Measurements from ENCODE around the gene OR6P1.

OR6P1 gene

GRCh38 chr1:158521666-158522058, 48.7 kb downstream of the OR6P1 start:
- H4K20me1 ChIP-seq (ENCODE audit: insufficient read depth, low read length), result no peaks in the 10 kb centered on the region
- H3K4me1 ChIP-seq (ENCODE audit: low read length), result no peaks in the 10 kb centered on the region
- H3K9ac ChIP-seq (ENCODE audit: low read length), result no peak overlapping the region
- H3K4me2 ChIP-seq (ENCODE audit: low read length), result no peak overlapping the region
- no peak overlapping the region for H2AFZ ChIP-seq (ENCODE audit: low read depth, low read length)
- no peaks in the 10 kb centered on the region for H3K79me2 ChIP-seq (ENCODE audit: low read length)
- H3K27ac ChIP-seq (ENCODE audit: low read length), result no peak overlapping the region
- H3K36me3 ChIP-seq (replicated peaks; ENCODE audit: low read depth, low read length), result no peaks in the 10 kb centered on the region
- H3K4me3 ChIP-seq (ENCODE audit: low read length), result no peak overlapping the region
- peaks cover 6% of the 10 kb centered on the region; the same call in 1 of the 2 replicates for H3K27me3 ChIP-seq (ENCODE audit: low read depth, low read length)
- TF ChIP-seq CTCF (IDR thresholded peaks at IDR 0.05; ENCODE audit: low read depth, low read length) (no peak), EZH2phosphoT487 (IDR thresholded peaks at IDR 0.05; ENCODE audit: low read depth) (no peak)
- H3K9me3 ChIP-seq (ENCODE audit: insufficient read depth, low read length), result no peaks in the 10 kb centered on the region

DNA sequence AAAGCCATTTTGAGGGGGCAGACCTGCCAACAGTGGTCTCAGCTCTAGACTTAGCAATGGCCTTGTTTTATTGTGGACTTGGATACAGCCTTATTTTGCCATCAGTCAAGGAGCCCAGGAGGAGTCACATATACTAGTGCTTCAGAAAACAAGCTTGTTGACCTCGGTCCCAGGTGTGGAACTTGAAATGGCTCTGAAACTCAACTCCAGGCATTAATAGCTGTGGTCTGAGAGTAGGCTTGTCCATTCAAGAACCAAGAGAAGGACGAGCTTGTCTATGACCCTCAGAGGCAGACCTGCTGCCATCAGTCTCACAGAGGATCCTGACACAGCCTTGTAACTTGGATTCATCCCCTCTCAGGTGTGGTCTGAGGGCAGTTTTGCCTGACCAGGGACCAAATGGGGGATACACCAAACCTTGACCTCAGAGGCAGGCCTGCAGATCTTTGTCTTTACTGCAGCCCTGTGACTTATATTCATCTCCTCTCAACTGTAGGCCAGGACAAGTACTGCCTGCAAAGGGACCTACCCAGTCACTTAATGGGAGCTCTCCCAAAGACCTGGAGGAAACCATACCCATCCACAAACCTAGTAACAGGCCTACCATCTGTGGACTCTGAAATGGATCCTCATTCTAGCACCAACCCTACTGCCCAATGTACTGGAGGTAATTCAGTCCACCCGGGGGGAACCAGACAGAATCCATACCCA, 49.3 kb downstream of the OR6P1 start:
- H3K36me3 ChIP-seq (replicated peaks; ENCODE audit: low read depth, low read length), result no peaks in the 10 kb centered on the region
- TF ChIP-seq EZH2phosphoT487 (IDR thresholded peaks at IDR 0.05; ENCODE audit: low read depth), result no peak
- no peak for TF ChIP-seq CTCF (IDR thresholded peaks at IDR 0.05; ENCODE audit: low read depth, low read length)
- no peak overlapping the region for H3K4me3 ChIP-seq (ENCODE audit: low read length)
- H3K27ac ChIP-seq (ENCODE audit: low read length), result no peak overlapping the region
- H2AFZ ChIP-seq (ENCODE audit: low read depth, low read length), result no peak overlapping the region; the same call in 1 of the 2 replicates
- H3K4me1 ChIP-seq (ENCODE audit: low read length), result peaks cover 3% of the 10 kb centered on the region; the same call in 1 of the 2 replicates
- H3K79me2 ChIP-seq (ENCODE audit: low read length), result no peaks in the 10 kb centered on the region
- H3K4me2 ChIP-seq (ENCODE audit: low read length), result no peak overlapping the region
- no peaks in the 10 kb centered on the region for H3K9me3 ChIP-seq (ENCODE audit: insufficient read depth, low read length)
- H4K20me1 ChIP-seq (ENCODE audit: insufficient read depth, low read length), result no peaks in the 10 kb centered on the region
- peaks cover 6% of the 10 kb centered on the region; the same call in 1 of the 2 replicates for H3K27me3 ChIP-seq (ENCODE audit: low read depth, low read length)
- H3K9ac ChIP-seq (ENCODE audit: low read length), result no peak overlapping the region

- Histone ChIP-seq H3K79me2 (ENCODE audit: low read length) (no peaks in the 10 kb centered on the region), H3K27ac (ENCODE audit: low read length) (no peak overlapping the region), H3K4me1 (ENCODE audit: low read length) (peaks cover 3% of the 10 kb centered on the region; the same call in 1 of the 2 replicates), H3K9ac (ENCODE audit: low read length) (no peak overlapping the region), H3K4me2 (ENCODE audit: low read length) (no peak overlapping the region), H3K9me3 (ENCODE audit: insufficient read depth, low read length) (no peaks in the 10 kb centered on the region), H4K20me1 (ENCODE audit: insufficient read depth, low read length) (no peaks in the 10 kb centered on the region), H3K36me3 (replicated peaks; ENCODE audit: low read depth, low read length) (no peaks in the 10 kb centered on the region), H2AFZ (ENCODE audit: low read depth, low read length) (no peak overlapping the region), H3K4me3 (ENCODE audit: low read length) (no peak overlapping the region), H3K27me3 (ENCODE audit: low read depth, low read length) (peaks cover 6% of the 10 kb centered on the region; the same call in 1 of the 2 replicates)
- TF ChIP-seq EZH2phosphoT487 (IDR thresholded peaks at IDR 0.05; ENCODE audit: low read depth) (no peak), CTCF (IDR thresholded peaks at IDR 0.05; ENCODE audit: low read depth, low read length) (no peak)
Measured at GRCh38 chr1:158520021-158520420, 50.4 kb downstream of the OR6P1 start.

- Histone ChIP-seq H4K20me1 (ENCODE audit: insufficient read depth, low read length) (no peaks in the 10 kb centered on the region), H3K36me3 (replicated peaks; ENCODE audit: low read depth, low read length) (no peaks in the 10 kb centered on the region), H3K9me3 (ENCODE audit: insufficient read depth, low read length) (no peaks in the 10 kb centered on the region), H3K27ac (ENCODE audit: low read length) (no peak overlapping the region), H3K27me3 (ENCODE audit: low read depth, low read length) (no peaks in the 10 kb centered on the region), H3K79me2 (ENCODE audit: low read length) (no peaks in the 10 kb centered on the region), H2AFZ (ENCODE audit: low read depth, low read length) (no peak overlapping the region), H3K4me1 (ENCODE audit: low read length) (peaks cover 3% of the 10 kb centered on the region; the same call in 1 of the 2 replicates), H3K4me3 (ENCODE audit: low read length) (no peak overlapping the region), H3K4me2 (ENCODE audit: low read length) (no peak overlapping the region), H3K9ac (ENCODE audit: low read length) (no peak overlapping the region)
- TF ChIP-seq CTCF (IDR thresholded peaks at IDR 0.05; ENCODE audit: low read depth, low read length) (no peak), EZH2phosphoT487 (IDR thresholded peaks at IDR 0.05; ENCODE audit: low read depth) (no peak)
Measured at GRCh38 chr1:158516966-158517365, 53.4 kb downstream of the OR6P1 start.
